K562 (cell line): ENCODE measurements around the gene TAF3. TPM values are rescaled to one million over a fixed set of nuclear protein-coding genes. Genes with fewer than 3 reads are reported as not detected.

Source experiments
- ATAC-seq: fragments of 200-7000 bp; cut with Tn5 transposase; 3 replicates; pipeline ENCODE4 v1.9.1; 2020; ENCODE audit warnings: moderate library complexity
- BruUV-seq: library from RNA; stranded (reverse); fragments of 400-500 nt; replicated peaks from 2 replicates; lab custom pipeline; 2021; lab: Mats Ljungman, UMichigan
- CTCF ChIA-PET: fragments of 300-600 bp; formaldehyde crosslinking; extraction: SDS; loops from one replicate; lab custom pipeline; 2021; ENCODE audit warnings: low intra/inter-chr PET ratio; lab: Yijun Ruan, JAX
- POLR2A ChIA-PET: fragments of 300-600, 350-650 bp; sonication (Branson Sonifier 250); formaldehyde crosslinking; extraction: SDS; loops from one replicate; lab custom pipeline; 2021; ENCODE audit warnings: antibody characterized with exemption, inconsistent platforms; lab: Yijun Ruan, JAX
- DNase-seq, 4 experiments: peaks; one replicate each; pipeline versions ENCODE4 v3.0.0 to v3.0.0-alpha.2; 2011 to 2018; ENCODE audit warnings: low spot score in 3 of 4, mixed read lengths in 3 of 4; ENCODE audit errors: extremely low read depth in 1 of 4
- FAIRE-seq: peaks from 2 replicates; lab custom pipeline; 2011; peaks lifted over from hg19 to GRCh38; lab: Jason Lieb, UNC
- H2AFZ ChIP-seq: 2 replicates; pipeline ENCODE4 v1.6.0; 2011; ENCODE audit warnings: low read depth, low read length, control low read depth, inconsistent platforms
- H3K27ac ChIP-seq: fragments of 200-600 bp; 3 replicates; pipeline ENCODE4 v1.8.0; 2011; ENCODE audit warnings: low read depth, mild to moderate bottlenecking, control low read depth, inconsistent platforms, low read length, moderate library complexity, mixed read lengths; ENCODE audit errors: extremely low read depth
- H3K27me3 ChIP-seq, 2 experiments: fragments of 300-600 bp in 1 of 2; 2 replicates in 1 of 2; 3 replicates in 1 of 2; pipeline versions ENCODE4 v1.6.0 to v1.8.0; 2011; ENCODE audit warnings: inconsistent platforms in 2 of 2, low read length in 2 of 2, mild to moderate bottlenecking in 1 of 2, mixed read lengths in 1 of 2, moderate library complexity in 1 of 2; ENCODE audit not compliant: control insufficient read depth in 2 of 2, insufficient read depth in 2 of 2
- H3K36me3 ChIP-seq: fragments of 300-600 bp; 3 replicates; pipeline ENCODE4 v1.8.0; 2011; ENCODE audit warnings: mild to moderate bottlenecking, low read length, inconsistent platforms; ENCODE audit not compliant: control insufficient read depth, insufficient read depth
- H3K4me1 ChIP-seq, 2 experiments: fragments of 200-600 bp in 1 of 2; replicated peaks in 1 of 2; 2 replicates in 1 of 2; 3 replicates in 1 of 2; pipeline versions ENCODE4 v1.5.1 to v1.8.0; 2011; ENCODE audit warnings: inconsistent platforms in 2 of 2, low read length in 2 of 2, mild to moderate bottlenecking in 1 of 2, mixed read lengths in 1 of 2, moderate library complexity in 1 of 2; ENCODE audit not compliant: control insufficient read depth in 2 of 2, insufficient read depth in 2 of 2
- H3K4me2 ChIP-seq: 2 replicates; pipeline ENCODE4 v1.6.1; 2011; ENCODE audit warnings: low read length, control low read depth, inconsistent platforms, mixed read lengths; ENCODE audit not compliant: insufficient read depth
- H3K4me3 ChIP-seq: fragments of 200-600 bp; sonication (generic), shearing (Covaris generic); 2 replicates; pipeline ENCODE4 v1.5.1; 2016; ENCODE audit warnings: control low read depth, inconsistent platforms
- H3K79me2 ChIP-seq: fragments of 200-600 bp; 3 replicates; pipeline ENCODE4 v1.8.0; 2011; ENCODE audit warnings: low read length, inconsistent platforms; ENCODE audit not compliant: control insufficient read depth, insufficient read depth
- H3K9ac ChIP-seq, 2 experiments: 2 replicates each; pipeline versions ENCODE4 v1.6.0 to v1.6.1; 2011; ENCODE audit warnings: low read depth in 2 of 2, low read length in 2 of 2, control low read depth in 1 of 2, inconsistent platforms in 1 of 2, mild to moderate bottlenecking in 1 of 2, mixed read lengths in 1 of 2; ENCODE audit not compliant: insufficient read depth in 1 of 2
- H3K9me1 ChIP-seq: one replicate; pipeline ENCODE4 v1.6.0; 2011; ENCODE audit warnings: inconsistent platforms, mild to moderate bottlenecking, low read length, moderate library complexity; ENCODE audit not compliant: control insufficient read depth, insufficient read depth
- H3K9me3 ChIP-seq: replicated peaks from 2 replicates; pipeline ENCODE4 v1.5.1; 2011; ENCODE audit warnings: low read depth, low read length, inconsistent platforms; ENCODE audit not compliant: control insufficient read depth, insufficient read depth
- H4K20me1 ChIP-seq: replicated peaks from 2 replicates; pipeline ENCODE4 v1.6.1; 2011; ENCODE audit warnings: low read length, inconsistent platforms, mixed read lengths; ENCODE audit not compliant: control insufficient read depth, insufficient read depth
- CBFA2T3 ChIP-seq: fragments of 450-650 bp; IDR thresholded peaks from 2 replicates; pipeline ENCODE4 v1.6.1; 2017
- JUND ChIP-seq, 2 experiments: IDR thresholded peaks; 2 replicates in 1 of 2; 3 replicates in 1 of 2; pipeline ENCODE4 v1.6.1; 2011; ENCODE audit warnings: borderline replicate concordance in 2 of 2, low read depth in 2 of 2, low read length in 2 of 2, improper control_type of control experiment in 1 of 2, missing biosample characterization in 1 of 2, missing genetic modification characterization in 1 of 2, missing genetic modification reagents in 1 of 2
- NCOR1 ChIP-seq: fragments of 450-650 bp; IDR thresholded peaks from 2 replicates; pipeline ENCODE4 v1.6.1; 2016; ENCODE audit warnings: mild to moderate bottlenecking, moderate library complexity
- RAD51 ChIP-seq: fragments of 450-650 bp; IDR thresholded peaks from 2 replicates; pipeline ENCODE4 v1.7.1; 2016; ENCODE audit warnings: low read depth, mild to moderate bottlenecking, borderline replicate concordance
- RBM14 ChIP-seq: fragments of 200-400 bp; formaldehyde crosslinking; IDR thresholded peaks from 2 replicates; pipeline ENCODE4 v1.6.1; 2018; ENCODE audit warnings: low read depth, mild to moderate bottlenecking, low read length, moderate library complexity, borderline replicate concordance; ENCODE audit not compliant: insufficient read depth
- SMARCE1 ChIP-seq: fragments of 450-650 bp; IDR thresholded peaks from 2 replicates; pipeline ENCODE4 v1.7.1; 2016; ENCODE audit warnings: mild to moderate bottlenecking
- USF2 ChIP-seq: sonication (generic); formaldehyde crosslinking; IDR thresholded peaks from 2 replicates; pipeline ENCODE4 v1.5.0; 2020; ENCODE audit warnings: missing genetic modification reagents
- ZNF263 ChIP-seq: sonication (generic); formaldehyde crosslinking; IDR thresholded peaks from 2 replicates; pipeline ENCODE4 v1.8.0; 2022; ENCODE audit warnings: mild to moderate bottlenecking, missing genetic modification reagents, borderline replicate concordance
- ZZZ3 ChIP-seq: fragments of 450-650 bp; IDR thresholded peaks from 2 replicates; pipeline ENCODE4 v1.6.1; 2016; ENCODE audit warnings: antibody characterized with exemption, mild to moderate bottlenecking, moderate library complexity
- WGBS: fragments of 100-300 bp; shearing (Covaris generic); methylation state at CpG from one replicate; pipeline ENCODE4 v1.1.6; 2016; ENCODE audit warnings: low coverage, mixed read lengths; ENCODE audit not compliant: insufficient coverage; ENCODE audit errors: missing lambda C conversion rate; 5-methylcytosine and 5-hydroxymethylcytosine counted together
- in situ Hi-C: fragments of 300-500 bp; cut with MboI; formaldehyde crosslinking; loops from 4 replicates; pipeline ENCODE4 v1.15.0; 2018; ENCODE audit warnings: inconsistent platforms, mixed read lengths
- intact Hi-C: fragments of 100-400 bp; cut with micrococcal nuclease; formaldehyde crosslinking; loops from 2 replicates; pipeline ENCODE4 v1.14.2; 2022
- polyA plus RNA-seq, 8 experiments: library from polyadenylated mRNA; depleted of rRNA in 4 of 8; stranded (reverse) in 5 of 8; unstranded in 3 of 8; fragments of >200 nt; fragmentation: Nextera tagmentation in 2 of 8; fragmentation: Illumina TruSeq in 1 of 8; extraction: Ambion mirVana in 2 of 8; extraction: Trizol in 1 of 8; gene quantifications; 2 replicates each; pipeline versions ENCODE4 v1.2.1 to v1.2.3, GENCODE V29; 2011 to 2014; ENCODE audit warnings: inconsistent platforms in 1 of 8, missing spikeins in 1 of 8
- total RNA-seq, 7 experiments: library from RNA; depleted of rRNA in 6 of 7; stranded (reverse); fragments of >200 nt in 6 of 7; fragmentation: Illumina TruSeq in 2 of 7; extraction: Trizol in 2 of 7; gene quantifications; 2 replicates each; pipeline versions ENCODE4 v1.2.1 to v1.2.3, GENCODE V29; 2011 to 2021; ENCODE audit warnings: low replicate concordance in 1 of 7
- TF ChIP-seq, protein P1 (sequence below): sonication (generic); formaldehyde crosslinking; IDR thresholded peaks from 2 replicates; pipeline ENCODE4 v1.9.0; 2022; ENCODE audit warnings: mild to moderate bottlenecking, missing genetic modification reagents

Gene TAF3
- total and polyA plus RNA-seq, 9 of the 15 experiments (the other 6 are each of a cell fraction or from before 2014, with no cell fraction given): 1.5 to 9.9 (median 4.1) TPM

- in situ Hi-C loops: no loop called here
- WGBS: 71% methylated on average over 1 of the region's 1 CpG
- intact Hi-C loops: no loop called here
- CTCF ChIA-PET: no interaction called here
- Histone ChIP-seq H3K9me3 (no peaks in the 10 kb centered on the region), H3K36me3 (no peaks in the 10 kb centered on the region), H3K79me2 (no peaks in the 10 kb centered on the region), H3K27ac (no peak overlapping the region), H3K27me3 (no peaks in the 10 kb centered on the region), H2AFZ (no peak overlapping the region), H3K4me2 (no peak overlapping the region), H3K4me1 (no peaks in the 10 kb centered on the region), H3K9me1 (no peaks in the 10 kb centered on the region), H3K4me3 (no peak overlapping the region), H4K20me1 (no peaks in the 10 kb centered on the region), H3K9ac (no peak overlapping the region)
- no peak for ATAC-seq
- TF ChIP-seq USF2 (CRISPR knock-in tag): no peak
- TF ChIP-seq JUND (IDR thresholded peaks at IDR 0.05; ENCODE audit: borderline replicate concordance, low read depth, low read length): no peak
- no peak for TF ChIP-seq JUND (tag; IDR thresholded peaks at IDR 0.05; ENCODE audit: borderline replicate concordance, low read depth, low read length)
- TF ChIP-seq CBFA2T3: no peak
- no TSS peak for BruUV-seq
- no peak for DNase-seq
- no peak for FAIRE-seq
- POLR2A ChIA-PET: no interaction called here
These were observed 97.7 kb downstream of the TAF3 start for GRCh38 chr10:7915923-7916536.

DNA sequence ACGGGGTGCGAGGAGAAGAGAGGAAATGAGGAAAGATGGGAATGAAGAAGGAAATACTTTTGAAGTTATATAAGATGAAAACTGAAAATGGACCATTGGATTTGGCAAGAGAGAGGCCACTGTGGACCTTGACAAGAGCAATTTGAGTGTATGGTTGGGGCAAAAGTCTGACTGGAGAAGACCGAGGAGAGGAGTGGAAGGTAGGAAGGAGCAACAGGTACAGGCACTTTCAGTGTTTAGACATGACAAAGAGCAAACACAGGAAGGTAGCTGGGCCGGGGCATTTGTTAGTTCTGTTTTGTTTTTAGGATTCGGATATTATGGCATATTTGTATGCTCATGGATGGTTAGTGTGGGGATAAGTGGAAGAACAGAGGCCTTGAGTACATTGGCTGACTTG is 99.4 kb downstream of the TAF3 start:
- no peak for DNase-seq
- H2AFZ ChIP-seq: no peak overlapping the region
- no peak for FAIRE-seq
- no peak for TF ChIP-seq RBM14
- TF ChIP-seq, protein P1, sequence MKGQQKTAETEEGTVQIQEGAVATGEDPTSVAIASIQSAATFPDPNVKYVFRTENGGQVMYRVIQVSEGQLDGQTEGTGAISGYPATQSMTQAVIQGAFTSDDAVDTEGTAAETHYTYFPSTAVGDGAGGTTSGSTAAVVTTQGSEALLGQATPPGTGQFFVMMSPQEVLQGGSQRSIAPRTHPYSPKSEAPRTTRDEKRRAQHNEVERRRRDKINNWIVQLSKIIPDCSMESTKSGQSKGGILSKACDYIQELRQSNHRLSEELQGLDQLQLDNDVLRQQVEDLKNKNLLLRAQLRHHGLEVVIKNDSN (CRISPR knock-in tag): no peak
- TF ChIP-seq NCOR1: no peak
- TF ChIP-seq ZZZ3: no peak
- no peak for TF ChIP-seq ZNF263 (CRISPR knock-in tag)
- no peak for TF ChIP-seq RAD51
- no peak for TF ChIP-seq SMARCE1
- CTCF ChIA-PET: no interaction called here
- no peaks in the 10 kb centered on the region for H3K9me1 ChIP-seq
- H3K9ac ChIP-seq: no peak overlapping the region
- no peaks in the 10 kb centered on the region for H3K79me2 ChIP-seq
- in situ Hi-C loops: no loop called here
- POLR2A ChIA-PET: interaction anchor here (1.0 kb wide), 1 partner anchor 15 kb away, joined by 4 read pairs; no protein-coding TSS in a partner anchor
- H3K4me3 ChIP-seq: no peak overlapping the region
- H3K4me2 ChIP-seq: no peak overlapping the region
- BruUV-seq: no TSS peak
- WGBS: 75% methylated on average over 5 of the region's 5 CpGs
- no peak for ATAC-seq
- H4K20me1 ChIP-seq: no peaks in the 10 kb centered on the region
- H3K27ac ChIP-seq: no peak overlapping the region
- no peaks in the 10 kb centered on the region for H3K27me3 ChIP-seq
- H3K36me3 ChIP-seq: no peaks in the 10 kb centered on the region
- intact Hi-C loops: no loop called here
- no peaks in the 10 kb centered on the region for H3K4me1 ChIP-seq
- H3K9me3 ChIP-seq: no peaks in the 10 kb centered on the region
